ENCODE data around the gene NRN1L. TPM values are rescaled to one million over a fixed set of nuclear protein-coding genes. Genes with fewer than 3 reads are reported as not detected.

The NRN1L gene
- total and polyA plus RNA-seq, 4 donors = 0.14 to 0.33 (median 0.23) TPM

DNA sequence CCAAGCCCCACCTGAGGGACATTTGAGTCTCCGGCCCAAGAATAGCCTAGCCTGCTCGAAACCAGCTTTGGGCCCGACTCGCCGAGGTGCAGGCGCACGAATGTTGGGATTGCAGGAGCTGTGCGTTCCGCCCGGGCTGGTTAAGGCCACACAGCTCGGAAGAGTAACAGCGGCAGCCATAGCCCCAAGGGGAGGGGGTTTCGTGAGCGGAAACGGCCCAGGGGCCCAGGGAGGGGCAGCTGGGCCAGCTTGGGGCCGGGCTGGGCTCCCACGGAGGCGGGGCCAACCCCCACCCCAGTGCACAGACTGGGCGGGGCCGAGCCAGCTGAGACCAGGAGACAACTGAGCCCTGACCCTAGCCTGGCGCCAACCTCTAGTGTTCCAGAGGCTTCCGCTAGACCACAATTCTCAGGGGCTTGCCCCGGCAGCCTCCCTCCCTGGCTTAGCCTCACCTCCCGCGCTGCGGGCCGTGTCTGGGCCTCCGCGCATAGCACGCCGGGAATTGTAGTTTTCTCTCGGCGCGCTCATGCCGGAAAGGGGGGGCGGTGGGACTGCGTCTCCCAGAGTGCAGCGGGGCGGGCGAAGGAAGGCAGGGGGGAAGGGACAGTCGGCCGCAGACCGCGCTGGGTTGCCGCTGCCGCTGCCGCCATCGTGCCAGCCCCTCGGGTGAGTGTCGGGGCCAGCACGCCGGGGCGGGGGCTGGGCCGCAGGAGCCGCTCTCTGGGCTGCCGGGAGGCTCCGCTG, 38.2 kb upstream of the NRN1L start, which contains the start of gene NUTF2:
TSS of gene NUTF2 (plus strand) at position 614 of the 744 bp plus-strand sequence. CDS start 18,198 bp downstream, outside the sequence.
- peaks cover 14 to 54% (median 42%) of the 10 kb centered on the region in 4 donors for H3K4me1 ChIP-seq (ENCODE audit: control insufficient read depth in 4 of 4, insufficient read depth in 4 of 4, low read length in 3 of 4)
- peak within 1 kb of the TSS; percentile 89 to 97 for H3K27ac ChIP-seq (ENCODE audit: low read depth in 1 of 2, low read length in 2 of 2)
- H3K9me3 ChIP-seq (ENCODE audit: control insufficient read depth in 4 of 4, low read length in 3 of 4) = no peaks in the 10 kb centered on the region
- H3K4me3 ChIP-seq (ENCODE audit: low read depth in 1 of 3, low read length in 3 of 3) = peak within 1 kb of the TSS; percentile 80 to 92 (median 84)
- TF ChIP-seq JUND (IDR thresholded peaks at IDR 0.05) (no peak), NR2F2 (IDR thresholded peaks at IDR 0.05) (peak; percentile 87), FOXA2 (IDR thresholded peaks at IDR 0.05) (no peak), YY1 (IDR thresholded peaks at IDR 0.05) (peak; percentile 92), RXRA (IDR thresholded peaks at IDR 0.05) (peak; percentile 72 to 74), SP1 (IDR thresholded peaks at IDR 0.05) (peak; percentile 84), HNF4A (conservative IDR thresholded peaks at IDR 0.05) (peak; percentile 35 to 36), TAF1 (conservative IDR thresholded peaks at IDR 0.05) (no peak), FOXA1 (IDR thresholded peaks at IDR 0.05) (peak; percentile 81), GABPA (IDR thresholded peaks at IDR 0.05 in 1 of 2, conservative IDR thresholded peaks at IDR 0.05 in 1 of 2) (peak; percentile 45 to 87), EGR1 (IDR thresholded peaks at IDR 0.05; ENCODE audit: low read depth in 2 of 2) (peak; percentile 51 to 71), RAD21 (IDR thresholded peaks at IDR 0.05) (peak in 1 of 2 donors; percentile 49), HNF4G (IDR thresholded peaks at IDR 0.05) (no peak)
- TF ChIP-seq, protein P1, sequence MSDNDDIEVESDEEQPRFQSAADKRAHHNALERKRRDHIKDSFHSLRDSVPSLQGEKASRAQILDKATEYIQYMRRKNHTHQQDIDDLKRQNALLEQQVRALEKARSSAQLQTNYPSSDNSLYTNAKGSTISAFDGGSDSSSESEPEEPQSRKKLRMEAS (IDR thresholded peaks at IDR 0.05) = peak; percentile 82
- TF ChIP-seq, protein P2, sequence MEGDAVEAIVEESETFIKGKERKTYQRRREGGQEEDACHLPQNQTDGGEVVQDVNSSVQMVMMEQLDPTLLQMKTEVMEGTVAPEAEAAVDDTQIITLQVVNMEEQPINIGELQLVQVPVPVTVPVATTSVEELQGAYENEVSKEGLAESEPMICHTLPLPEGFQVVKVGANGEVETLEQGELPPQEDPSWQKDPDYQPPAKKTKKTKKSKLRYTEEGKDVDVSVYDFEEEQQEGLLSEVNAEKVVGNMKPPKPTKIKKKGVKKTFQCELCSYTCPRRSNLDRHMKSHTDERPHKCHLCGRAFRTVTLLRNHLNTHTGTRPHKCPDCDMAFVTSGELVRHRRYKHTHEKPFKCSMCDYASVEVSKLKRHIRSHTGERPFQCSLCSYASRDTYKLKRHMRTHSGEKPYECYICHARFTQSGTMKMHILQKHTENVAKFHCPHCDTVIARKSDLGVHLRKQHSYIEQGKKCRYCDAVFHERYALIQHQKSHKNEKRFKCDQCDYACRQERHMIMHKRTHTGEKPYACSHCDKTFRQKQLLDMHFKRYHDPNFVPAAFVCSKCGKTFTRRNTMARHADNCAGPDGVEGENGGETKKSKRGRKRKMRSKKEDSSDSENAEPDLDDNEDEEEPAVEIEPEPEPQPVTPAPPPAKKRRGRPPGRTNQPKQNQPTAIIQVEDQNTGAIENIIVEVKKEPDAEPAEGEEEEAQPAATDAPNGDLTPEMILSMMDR (IDR thresholded peaks at IDR 0.05; ENCODE audit: low read depth, low read length, missing input control) = peak; percentile 0
- TF ChIP-seq, protein P3, sequence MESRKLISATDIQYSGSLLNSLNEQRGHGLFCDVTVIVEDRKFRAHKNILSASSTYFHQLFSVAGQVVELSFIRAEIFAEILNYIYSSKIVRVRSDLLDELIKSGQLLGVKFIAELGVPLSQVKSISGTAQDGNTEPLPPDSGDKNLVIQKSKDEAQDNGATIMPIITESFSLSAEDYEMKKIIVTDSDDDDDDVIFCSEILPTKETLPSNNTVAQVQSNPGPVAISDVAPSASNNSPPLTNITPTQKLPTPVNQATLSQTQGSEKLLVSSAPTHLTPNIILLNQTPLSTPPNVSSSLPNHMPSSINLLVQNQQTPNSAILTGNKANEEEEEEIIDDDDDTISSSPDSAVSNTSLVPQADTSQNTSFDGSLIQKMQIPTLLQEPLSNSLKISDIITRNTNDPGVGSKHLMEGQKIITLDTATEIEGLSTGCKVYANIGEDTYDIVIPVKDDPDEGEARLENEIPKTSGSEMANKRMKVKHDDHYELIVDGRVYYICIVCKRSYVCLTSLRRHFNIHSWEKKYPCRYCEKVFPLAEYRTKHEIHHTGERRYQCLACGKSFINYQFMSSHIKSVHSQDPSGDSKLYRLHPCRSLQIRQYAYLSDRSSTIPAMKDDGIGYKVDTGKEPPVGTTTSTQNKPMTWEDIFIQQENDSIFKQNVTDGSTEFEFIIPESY (IDR thresholded peaks at IDR 0.05) = peak; percentile 94
- TF ChIP-seq, protein P4, sequence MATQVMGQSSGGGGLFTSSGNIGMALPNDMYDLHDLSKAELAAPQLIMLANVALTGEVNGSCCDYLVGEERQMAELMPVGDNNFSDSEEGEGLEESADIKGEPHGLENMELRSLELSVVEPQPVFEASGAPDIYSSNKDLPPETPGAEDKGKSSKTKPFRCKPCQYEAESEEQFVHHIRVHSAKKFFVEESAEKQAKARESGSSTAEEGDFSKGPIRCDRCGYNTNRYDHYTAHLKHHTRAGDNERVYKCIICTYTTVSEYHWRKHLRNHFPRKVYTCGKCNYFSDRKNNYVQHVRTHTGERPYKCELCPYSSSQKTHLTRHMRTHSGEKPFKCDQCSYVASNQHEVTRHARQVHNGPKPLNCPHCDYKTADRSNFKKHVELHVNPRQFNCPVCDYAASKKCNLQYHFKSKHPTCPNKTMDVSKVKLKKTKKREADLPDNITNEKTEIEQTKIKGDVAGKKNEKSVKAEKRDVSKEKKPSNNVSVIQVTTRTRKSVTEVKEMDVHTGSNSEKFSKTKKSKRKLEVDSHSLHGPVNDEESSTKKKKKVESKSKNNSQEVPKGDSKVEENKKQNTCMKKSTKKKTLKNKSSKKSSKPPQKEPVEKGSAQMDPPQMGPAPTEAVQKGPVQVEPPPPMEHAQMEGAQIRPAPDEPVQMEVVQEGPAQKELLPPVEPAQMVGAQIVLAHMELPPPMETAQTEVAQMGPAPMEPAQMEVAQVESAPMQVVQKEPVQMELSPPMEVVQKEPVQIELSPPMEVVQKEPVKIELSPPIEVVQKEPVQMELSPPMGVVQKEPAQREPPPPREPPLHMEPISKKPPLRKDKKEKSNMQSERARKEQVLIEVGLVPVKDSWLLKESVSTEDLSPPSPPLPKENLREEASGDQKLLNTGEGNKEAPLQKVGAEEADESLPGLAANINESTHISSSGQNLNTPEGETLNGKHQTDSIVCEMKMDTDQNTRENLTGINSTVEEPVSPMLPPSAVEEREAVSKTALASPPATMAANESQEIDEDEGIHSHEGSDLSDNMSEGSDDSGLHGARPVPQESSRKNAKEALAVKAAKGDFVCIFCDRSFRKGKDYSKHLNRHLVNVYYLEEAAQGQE (IDR thresholded peaks at IDR 0.05) = no peak
- TF ChIP-seq, protein P5, sequence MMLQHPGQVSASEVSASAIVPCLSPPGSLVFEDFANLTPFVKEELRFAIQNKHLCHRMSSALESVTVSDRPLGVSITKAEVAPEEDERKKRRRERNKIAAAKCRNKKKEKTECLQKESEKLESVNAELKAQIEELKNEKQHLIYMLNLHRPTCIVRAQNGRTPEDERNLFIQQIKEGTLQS (IDR thresholded peaks at IDR 0.05) = no peak
- DNase-seq (ENCODE audit: low spot score) = peak; percentile 96
- WGBS = under 1% methylated on average over 57 of the region's 57 CpGs
- H3K9ac ChIP-seq (ENCODE audit: low read depth in 1 of 2, low read length in 2 of 2) = peak within 1 kb of the TSS; percentile 81 to 95
- H3K36me3 ChIP-seq (ENCODE audit: control insufficient read depth in 4 of 4, insufficient read depth in 3 of 4, low read depth in 1 of 4, low read length in 3 of 4) = no peaks in the 10 kb centered on the region
- H3K27me3 ChIP-seq (ENCODE audit: control insufficient read depth in 4 of 4, insufficient read depth in 4 of 4, low read length in 3 of 4) = no peaks in the 10 kb centered on the region
